ENCODE measurements around the gene SLC12A5.
"Not testable (repeated sequence)": the region's sequence is repeated elsewhere in the genome, so short reads cannot be mapped to it uniquely, and the experiment has no call there.

SLC12A5 gene

GRCh38 chr20:46028772-46029371 lies at the start of gene SLC12A5:
TSS of gene SLC12A5 (plus strand) at chr20:46029215. CDS start at chr20:46029345, 130 bp downstream.
- in situ Hi-C loops (cut with MboI; ENCODE audit: low sequenced_read_pairs): no loop called here

DNA sequence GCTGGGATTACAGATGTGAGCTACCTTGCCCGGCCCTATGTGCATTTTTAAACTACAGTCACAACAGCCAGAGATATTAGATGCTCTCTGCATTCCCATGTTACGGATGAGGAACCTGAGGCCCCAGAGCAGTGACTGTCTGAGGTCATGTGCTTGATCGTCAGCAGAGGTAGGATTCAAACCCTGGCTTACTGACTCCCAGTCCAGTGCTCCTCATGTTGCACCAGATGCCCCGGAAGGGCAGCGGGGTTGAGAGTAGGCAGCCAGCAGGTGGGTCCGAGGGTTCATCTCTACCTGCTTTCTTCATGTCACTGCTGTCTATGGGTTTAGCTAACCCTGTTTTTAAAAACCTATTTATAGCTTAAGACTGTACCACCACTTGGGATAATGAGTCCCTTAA lies 47.8 kb upstream of the SLC12A5 start:
- in situ Hi-C loops (cut with MboI; ENCODE audit: low sequenced_read_pairs): loop anchor here (5.0 kb wide), 1 partner anchor 36 kb away; no protein-coding TSS in a partner anchor

GRCh38 chr20:45983279-45983743 lies 45.7 kb upstream of the SLC12A5 start:
- in situ Hi-C loops (cut with MboI; ENCODE audit: low sequenced_read_pairs): loop anchor here (5.0 kb wide), 1 partner anchor 34 kb away; no protein-coding TSS in a partner anchor

DNA sequence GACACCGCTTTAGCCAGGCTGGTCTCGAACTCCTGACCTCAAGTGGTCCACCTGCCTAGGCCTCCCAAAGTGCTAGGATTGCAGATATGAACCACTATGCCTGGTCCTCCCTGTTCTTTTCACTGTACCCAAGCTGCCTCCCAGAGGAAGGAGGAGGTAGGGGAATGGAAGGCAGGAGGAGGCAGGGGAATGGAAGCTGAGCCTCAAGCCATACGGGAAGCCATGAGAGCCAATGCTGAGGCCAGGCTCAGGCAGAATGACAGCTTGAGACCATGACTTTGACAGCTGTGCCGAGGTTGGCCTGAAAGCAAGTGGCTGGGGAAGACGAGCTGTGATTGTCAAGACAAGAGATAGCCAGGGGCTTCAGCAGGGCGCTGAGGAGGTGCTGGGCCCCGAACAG lies 43.4 kb upstream of the SLC12A5 start:
- in situ Hi-C loops (cut with MboI; ENCODE audit: low sequenced_read_pairs): no loop called here

DNA sequence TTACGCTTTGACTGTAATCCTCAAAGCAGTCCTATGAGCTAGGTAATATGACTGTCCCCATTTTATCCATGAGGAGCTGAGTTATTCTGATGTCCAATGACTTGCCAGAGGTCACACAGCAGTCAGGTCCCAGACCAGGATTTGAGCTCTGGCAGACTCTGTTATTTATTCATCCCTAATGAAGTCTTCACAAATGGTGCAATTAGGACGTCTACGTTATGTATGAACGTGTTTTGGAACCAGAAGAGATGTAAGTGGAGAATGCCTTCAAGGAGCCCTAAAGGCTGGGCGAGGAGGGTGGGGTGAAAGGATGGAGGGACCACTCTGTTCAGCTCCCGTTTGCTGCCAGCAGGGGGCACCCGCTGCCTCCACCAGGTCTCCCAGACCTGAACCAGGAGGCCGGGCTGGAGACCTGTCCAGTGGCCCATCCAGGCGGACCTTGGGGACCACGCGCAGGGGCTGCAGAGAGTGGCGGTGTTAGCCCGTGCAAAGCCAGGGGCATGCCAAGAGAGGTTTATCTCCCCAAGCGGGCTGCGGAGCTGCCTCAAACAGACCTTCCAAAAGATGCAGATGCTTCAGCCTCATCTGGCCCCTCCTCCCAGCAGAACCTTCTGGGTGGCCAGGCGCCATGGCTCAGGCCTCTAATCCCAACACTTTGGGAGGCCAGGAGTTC lies 41.8 kb upstream of the SLC12A5 start:
- in situ Hi-C loops (cut with MboI; ENCODE audit: low sequenced_read_pairs): no loop called here

DNA sequence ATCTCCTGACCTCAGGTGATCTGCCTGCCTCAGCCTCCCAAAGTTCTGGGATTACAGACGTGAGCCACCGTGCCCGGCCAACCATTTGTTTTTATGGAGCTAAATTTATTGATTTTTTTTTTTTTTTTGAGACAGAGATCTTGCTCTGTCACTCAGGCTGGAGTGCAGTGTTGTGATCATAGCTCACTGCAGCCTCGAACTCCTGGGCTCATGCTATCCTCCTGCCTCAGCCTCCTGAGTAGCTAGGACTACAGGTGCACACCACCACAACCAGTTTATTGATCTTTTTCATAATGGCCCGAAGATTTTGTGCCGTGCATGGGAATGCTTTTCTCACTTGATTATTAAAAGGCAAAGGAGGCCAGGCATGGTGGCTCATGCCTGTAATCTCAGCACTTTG lies 40.2 kb upstream of the SLC12A5 start:
- in situ Hi-C loops (cut with MboI; ENCODE audit: low sequenced_read_pairs): not testable (repeated sequence)

DNA sequence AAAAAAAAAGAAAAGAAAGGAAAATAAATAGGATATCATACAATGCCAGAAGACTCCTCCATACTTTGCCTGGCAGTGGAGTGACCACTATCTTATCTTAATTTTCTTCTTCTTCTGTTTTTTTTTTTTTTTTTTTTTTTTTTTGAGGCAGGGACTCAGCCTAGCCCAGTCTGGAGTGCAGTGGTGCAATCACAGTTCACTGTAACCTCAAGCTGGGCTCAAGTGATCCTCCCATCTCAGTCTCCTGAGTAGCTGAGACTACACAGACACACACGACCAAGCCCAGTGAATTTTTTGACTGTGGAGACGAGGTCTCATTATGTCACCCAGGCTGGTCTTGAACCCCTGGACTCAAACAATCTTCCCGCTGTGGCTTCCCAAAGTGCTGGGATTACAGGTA lies 37.4 kb upstream of the SLC12A5 start:
- in situ Hi-C loops (cut with MboI; ENCODE audit: low sequenced_read_pairs): no loop called here

DNA sequence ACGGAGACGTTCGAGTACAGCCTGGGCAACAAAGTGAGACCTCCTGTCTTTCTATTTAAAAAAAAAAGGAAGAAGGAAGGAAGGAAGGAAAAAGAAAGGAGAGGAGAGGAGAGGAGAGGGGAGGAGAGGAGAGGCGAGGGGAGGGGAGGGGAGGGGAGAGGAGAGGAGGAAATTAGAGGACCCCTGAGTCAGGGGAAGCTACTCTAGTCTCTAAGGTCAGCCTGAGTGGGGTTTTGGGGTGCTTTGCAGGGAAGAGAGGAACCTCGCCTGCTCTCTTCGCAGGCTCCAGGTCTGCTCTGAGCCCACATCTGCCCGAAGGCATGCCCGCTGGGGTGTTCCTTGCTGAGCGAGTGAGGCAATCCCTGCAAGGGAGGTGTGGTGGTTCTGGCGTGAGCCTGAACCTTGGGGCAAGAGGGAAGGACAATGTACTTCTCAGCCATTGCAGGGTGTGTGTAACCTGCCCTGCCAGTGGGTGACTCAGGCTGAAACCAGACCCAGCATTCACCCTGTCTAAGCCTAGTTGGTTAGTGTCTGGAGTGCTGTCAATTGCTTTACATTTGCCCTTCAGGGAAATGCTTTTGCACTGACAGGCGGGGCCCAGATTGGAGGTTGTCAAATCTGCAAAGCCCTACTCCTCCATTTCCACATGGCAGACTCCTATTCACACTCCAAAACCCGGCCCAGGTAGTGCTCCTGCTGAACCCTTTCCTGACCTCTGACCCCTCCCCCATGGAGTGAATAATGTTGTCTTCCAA lies 35.6 kb upstream of the SLC12A5 start:
- in situ Hi-C loops (cut with MboI; ENCODE audit: low sequenced_read_pairs): no loop called here

DNA sequence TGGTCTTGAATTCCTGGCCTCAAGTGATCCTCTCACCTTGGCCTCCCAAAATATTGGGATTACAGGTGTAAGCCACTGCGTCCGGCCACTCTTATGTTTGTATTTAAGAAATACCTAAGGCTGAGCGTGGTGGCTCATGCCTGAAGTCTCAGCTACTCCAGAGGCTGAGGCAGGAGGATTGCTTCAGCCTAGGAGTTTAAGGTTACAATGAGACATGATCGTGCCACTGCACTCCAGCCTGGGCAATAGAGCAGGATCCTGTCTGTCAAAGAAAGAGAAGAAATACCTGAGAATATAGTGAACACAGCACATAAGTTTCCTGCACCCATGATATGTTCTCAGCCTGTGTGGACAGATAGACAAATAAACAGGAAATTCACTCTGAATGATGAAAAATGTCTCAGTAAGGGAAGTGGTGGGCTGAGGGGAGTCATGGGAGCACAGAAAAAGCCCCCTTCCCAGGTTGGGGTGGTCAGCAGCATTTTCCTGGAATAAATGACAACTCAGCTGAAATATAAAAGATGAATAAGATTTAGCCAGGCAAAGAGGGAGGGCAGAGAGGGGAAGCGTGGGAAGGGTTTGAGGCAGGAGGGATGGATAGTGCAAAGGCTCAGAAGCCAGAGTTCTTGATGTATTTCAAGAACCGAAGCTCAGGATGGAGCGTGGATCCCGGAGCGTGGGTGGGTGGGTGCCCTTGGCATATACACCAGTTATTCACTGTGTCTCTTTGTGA lies 34.1 kb upstream of the SLC12A5 start:
- in situ Hi-C loops (cut with MboI; ENCODE audit: low sequenced_read_pairs): no loop called here

- in situ Hi-C loops (cut with MboI; ENCODE audit: low sequenced_read_pairs): not testable (repeated sequence)
These were observed 33.4 kb upstream of the SLC12A5 start for GRCh38 chr20:45995495-45996097.

DNA sequence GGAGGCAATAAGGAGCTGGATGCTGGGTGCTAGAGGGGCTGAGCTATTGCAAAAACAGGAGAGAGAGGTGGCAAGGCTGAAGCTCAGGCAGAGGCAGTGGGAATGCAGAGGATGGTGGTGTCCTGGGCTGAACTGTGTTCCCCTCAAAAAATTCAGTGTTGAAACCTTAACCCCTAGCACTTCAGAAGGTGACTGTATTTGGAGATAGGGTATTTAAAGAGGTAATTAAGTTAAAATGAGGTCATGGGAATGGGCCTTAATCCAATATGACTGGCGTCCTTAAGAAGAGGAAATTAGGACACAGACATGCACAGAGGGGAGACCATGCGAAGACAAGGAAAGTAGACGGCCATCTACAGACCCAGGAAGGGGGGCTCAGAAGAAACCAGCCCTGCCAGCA lies 31.8 kb upstream of the SLC12A5 start:
- in situ Hi-C loops (cut with MboI; ENCODE audit: low sequenced_read_pairs): no loop called here

DNA sequence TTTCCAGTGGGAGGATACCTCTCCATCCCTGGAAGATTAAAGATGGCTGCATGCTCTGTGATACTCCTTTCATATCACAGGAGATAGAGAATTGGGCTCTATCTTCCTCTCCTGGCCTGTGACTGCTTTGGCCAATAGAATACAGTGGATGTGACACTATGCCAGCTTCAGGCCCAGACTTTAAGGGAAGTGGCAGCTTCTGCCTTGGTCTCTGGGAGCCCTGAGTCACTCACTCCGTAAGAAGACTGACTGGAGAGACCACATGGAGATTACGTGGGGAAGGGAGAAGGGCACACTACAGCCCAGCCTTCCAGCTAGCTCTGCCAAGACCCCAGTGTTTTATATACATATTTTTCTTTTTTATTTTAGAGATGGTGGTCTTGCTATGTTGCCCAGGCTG lies 30.7 kb upstream of the SLC12A5 start:
- in situ Hi-C loops (cut with MboI; ENCODE audit: low sequenced_read_pairs): no loop called here

- in situ Hi-C loops (cut with MboI; ENCODE audit: low sequenced_read_pairs): no loop called here
These were observed 30.3 kb upstream of the SLC12A5 start for GRCh38 chr20:45998761-45999160.

GRCh38 chr20:45999557-46000261 lies 29.3 kb upstream of the SLC12A5 start:
- in situ Hi-C loops (cut with MboI; ENCODE audit: low sequenced_read_pairs): no loop called here

DNA sequence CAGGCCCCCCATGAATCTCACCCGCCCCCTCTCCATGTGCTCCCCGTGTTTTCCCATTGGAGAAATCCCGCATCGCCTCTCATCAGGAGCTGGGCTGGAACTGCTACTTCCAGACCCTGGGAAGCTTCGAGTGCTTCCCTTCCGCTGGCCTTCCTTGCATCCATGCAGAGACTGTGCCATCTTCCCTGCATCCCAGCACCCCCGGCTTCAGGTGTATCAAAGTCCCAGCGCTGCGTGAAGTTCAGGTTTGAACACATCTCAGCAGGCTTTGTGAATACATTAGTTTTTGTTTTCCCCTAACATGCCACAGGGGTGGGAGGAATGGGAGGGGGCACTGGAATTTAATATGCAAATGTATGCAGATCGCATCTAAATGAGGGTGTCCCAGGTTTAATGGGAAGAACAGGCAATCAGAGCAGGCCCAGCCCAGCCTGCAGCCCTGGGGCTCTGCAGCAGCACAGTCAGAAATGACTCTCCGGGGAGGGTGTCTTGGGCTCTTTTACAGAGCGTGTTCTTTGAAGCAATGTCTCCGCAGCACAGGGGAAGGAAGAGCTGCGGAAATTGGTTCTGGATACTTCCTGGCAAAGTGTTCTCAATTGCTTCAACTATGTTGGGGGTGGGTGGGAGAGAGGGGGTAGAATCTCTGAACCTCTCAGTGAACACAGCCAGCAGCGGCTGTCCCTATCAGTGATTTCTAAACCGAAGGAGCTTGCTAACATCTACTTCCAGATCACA lies 28.6 kb upstream of the SLC12A5 start:
- in situ Hi-C loops (cut with MboI; ENCODE audit: low sequenced_read_pairs): no loop called here

DNA sequence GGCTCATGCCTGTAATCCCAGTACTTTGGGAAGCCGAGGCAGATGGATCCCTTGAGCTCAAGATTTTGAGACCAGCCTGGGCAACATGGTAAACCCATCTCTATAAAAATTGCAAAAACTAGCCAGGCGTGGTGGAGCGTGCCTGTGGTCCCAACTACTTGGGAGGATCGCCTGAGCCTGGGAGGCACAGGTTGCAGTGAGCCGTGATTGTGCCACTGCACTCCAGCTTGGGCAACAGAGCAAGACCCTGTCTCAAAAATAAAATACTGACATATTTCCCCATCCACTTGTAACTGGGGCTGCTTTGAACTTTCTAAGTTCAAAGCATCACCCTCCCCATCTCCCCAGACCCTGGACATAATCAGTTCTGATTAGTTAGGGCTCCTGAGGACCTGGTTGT lies 27.5 kb upstream of the SLC12A5 start:
- in situ Hi-C loops (cut with MboI; ENCODE audit: low sequenced_read_pairs): no loop called here

GRCh38 chr20:46002008-46002407 lies 27.0 kb upstream of the SLC12A5 start:
- in situ Hi-C loops (cut with MboI; ENCODE audit: low sequenced_read_pairs): no loop called here

DNA sequence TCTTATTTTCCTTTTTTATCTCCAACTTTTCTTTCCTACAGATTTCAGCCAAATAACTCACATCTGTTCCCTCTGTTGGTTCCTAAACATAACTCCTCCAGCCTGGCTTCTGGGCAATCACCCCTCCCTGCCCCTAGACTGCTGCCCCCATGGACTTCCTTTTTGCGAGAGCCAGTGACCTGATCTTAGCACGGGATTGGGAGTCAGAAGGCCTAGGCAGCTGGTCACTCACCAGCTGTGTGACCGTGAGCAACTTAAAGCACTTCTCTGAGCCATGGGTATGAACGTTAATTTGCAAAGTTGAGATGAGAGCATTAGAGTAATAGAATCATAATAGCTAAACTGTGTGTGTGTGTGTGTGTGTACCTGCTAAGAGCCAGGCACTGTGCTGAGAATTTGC lies 24.8 kb upstream of the SLC12A5 start:
- in situ Hi-C loops (cut with MboI; ENCODE audit: low sequenced_read_pairs): no loop called here

GRCh38 chr20:46004889-46005473 lies 24.0 kb upstream of the SLC12A5 start:
- in situ Hi-C loops (cut with MboI; ENCODE audit: low sequenced_read_pairs): no loop called here
